Endothelial cell of hepatic sinusoid (primary cell): Measurements from ENCODE around the gene ANKRD44.
"Not testable (repeated sequence)": the region's sequence is repeated elsewhere in the genome, so short reads cannot be mapped to it uniquely, and the experiment has no call there.

ENCODE experiments used
- in situ Hi-C: cut with HindIII; loops from 2 replicates; pipeline ENCODE4 v1.10.0; 2017; ENCODE audit warnings: low sequenced_read_pairs

The ANKRD44 gene

DNA sequence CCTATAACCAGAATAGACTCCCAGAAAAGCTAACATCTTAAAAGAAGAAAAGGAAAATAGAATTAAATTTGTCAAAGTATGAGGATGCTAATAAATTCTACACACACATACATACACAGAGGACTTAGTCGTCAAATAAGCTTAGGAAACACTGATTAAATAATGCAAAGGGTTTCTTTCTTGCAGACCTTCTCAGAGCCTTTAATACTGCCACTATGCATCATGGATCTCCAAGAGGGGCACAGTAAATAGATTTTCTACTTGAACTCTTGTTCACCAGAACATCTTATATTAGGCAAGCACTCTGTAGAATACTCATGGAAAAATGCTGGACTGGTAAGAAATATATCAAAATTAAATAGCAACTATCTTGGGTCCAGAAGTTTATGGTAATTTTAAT, 69.4 kb downstream of the ANKRD44 start:
- in situ Hi-C loops, result no loop called here

DNA sequence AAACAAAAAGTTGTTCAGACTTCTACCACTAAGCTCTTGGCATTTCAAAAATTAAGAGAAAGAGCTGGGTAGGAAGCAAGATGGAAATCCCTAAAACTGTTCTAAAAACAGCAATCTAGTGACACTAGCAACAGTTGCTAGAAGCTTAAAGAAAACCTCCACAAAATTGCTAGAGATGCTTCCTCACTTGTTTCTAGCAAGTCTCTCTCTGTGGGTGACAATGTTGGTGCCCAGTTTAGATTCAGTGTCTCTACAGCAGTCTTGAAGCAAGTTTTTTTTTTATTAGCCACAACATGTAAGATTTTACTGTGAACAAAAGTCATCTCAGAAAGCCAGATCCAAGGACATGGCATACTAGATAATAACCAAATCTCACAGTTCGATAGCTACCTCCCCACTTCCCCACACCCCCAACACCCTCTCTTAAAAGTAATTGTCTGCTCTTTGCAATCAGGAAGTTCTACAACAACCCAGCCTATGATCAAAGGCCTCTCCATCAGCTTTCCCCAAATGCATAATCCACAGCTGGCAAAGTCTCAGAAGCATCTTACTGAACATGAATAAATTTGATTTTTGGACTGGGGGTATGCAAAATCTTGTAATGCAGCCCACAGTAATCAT, 70.0 kb downstream of the ANKRD44 start:
- in situ Hi-C loops, result no loop called here

DNA sequence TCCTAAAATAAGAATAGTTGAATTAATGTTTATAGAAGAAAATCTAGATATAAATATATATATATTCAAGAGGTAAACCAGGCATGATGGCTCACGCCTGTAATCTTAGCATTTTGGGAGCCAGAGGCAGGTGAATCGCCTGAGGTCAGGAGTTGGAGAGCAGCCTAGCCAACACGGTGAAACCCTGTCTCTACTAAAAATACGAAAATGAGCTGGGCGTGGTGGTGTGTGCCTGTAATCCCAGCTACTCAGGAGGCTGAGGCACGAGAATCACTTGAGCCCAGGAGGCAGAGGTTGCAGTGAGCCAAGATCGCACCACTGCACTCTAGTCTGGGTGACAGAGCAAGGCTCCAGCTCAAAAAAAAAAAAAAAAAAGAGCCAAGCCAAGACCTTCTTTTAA, 70.6 kb downstream of the ANKRD44 start:
- in situ Hi-C loops, result not testable (repeated sequence)

DNA sequence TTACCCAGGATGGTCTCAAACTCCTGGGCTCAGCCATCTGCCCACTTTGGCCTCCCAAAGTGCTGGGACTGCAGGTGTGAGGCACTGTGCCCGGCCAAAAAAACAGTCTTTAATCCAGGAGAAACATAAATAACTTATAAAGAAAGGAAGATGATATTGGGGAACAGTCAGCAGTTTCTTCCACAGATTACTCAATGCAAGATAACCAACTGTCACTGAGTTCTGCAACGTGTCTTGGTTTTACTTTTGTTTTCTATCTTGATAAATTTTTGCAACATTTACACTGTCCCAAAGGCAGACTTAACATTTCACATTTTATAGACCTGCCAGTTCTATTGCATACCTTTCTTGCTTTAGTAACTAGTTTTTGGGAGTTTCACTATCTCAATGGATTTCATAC, 71.1 kb downstream of the ANKRD44 start:
- in situ Hi-C loops, result no loop called here

DNA sequence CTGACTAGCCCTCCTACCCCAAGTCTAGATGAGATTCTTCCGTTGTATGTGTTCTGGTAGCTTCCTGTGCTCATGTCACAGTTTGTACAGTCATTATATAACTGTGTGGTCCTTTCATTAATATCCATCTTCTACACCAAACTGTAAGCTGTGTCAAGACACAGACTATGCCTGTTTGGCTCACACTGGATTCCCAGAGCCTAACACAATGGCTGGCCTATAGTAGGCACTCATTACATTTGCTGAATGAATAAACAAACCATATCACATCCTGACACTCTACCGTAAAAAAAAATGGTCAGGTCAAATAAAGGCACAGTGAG, 72.6 kb downstream of the ANKRD44 start:
- in situ Hi-C loops, result no loop called here

DNA sequence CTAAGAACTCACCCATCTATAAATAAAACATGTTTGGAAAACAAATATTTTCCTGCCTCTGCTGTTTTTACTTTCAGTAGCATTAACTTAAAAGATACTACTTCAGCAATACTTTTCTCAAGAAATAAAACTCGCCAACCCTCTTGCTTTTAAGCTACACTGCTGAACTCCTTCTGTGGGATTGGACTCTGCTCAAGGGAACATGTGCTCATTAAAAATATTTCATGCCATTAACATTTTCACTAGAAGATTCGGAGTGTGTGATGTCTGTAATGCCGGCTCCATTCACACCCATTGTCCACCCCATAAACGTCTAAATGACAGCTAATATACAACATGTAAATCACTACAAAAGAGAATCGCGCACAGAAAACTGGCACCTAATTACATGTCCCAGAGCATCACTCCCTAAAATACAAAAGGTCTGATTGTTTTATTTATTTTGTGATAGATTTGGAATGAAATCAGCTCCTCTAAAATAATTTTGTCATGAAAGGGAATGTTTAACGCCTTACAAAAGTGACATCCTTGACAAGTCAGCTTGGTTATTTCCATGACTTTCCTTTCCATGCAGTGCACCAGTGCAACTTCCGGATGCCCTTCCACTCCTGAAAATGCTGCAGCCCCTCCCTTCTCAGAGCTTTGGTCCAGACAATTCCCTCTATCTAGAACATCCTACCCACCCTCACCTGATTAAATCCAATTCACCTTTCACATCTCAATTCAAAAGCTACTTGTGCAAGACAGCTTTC, 73.1 kb downstream of the ANKRD44 start:
- in situ Hi-C loops, result no loop called here

DNA sequence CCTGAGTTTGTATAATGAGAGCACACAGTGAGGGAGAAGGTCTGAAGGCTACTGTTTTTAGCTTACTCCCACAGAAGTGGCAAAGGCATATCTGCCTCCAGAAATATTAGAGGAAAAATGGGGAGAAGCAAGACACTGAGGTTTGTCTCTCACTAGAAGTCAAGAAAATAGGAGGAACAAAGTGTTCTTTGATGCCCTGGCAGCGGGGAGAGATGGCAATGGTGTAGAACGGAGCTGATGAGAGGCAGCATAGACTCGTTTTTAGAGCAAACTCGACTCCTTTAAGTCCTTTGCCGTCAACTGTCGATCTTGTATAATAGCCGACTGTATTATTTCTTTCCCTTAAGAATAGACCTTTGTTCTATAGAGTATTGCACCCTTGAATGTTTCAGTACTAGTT, 73.8 kb downstream of the ANKRD44 start:
- in situ Hi-C loops, result no loop called here

DNA sequence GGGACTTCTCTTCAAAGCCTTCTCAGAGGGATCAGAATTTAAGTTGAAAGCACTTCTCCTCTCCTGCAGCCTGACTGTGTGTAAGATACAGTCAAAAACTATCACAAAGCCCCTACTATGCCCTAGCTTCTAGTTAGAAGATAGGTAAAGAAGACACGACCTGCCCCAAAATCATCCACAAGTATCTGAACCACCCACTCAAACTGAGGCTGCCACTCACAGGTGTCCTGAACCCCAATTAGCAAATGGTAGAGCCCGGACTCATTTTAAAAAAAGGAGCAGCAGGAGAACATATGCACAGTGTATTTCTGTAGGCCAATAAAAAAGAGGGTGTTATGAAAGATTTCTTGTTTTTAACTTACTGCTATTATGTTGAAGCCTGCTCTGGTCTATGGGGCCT, 74.4 kb downstream of the ANKRD44 start:
- in situ Hi-C loops, result no loop called here

DNA sequence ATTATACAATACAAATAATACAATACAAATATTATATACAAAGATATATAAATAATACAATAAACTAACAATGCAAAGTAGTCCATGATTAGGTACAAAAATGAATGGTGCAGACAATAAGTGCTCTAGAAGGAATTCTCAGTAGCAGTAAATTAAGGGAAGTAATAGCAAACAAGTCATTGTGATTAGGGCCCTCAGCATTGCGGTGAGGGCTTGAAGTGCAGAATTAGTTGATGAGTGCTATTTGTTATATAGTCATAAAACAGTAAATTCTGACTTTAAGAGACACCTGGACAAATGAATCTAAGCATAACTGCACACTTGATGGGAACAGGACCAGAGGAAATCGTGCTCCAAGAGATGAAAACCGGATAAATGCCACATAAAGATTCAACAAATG, 74.9 kb downstream of the ANKRD44 start:
- in situ Hi-C loops, result no loop called here

DNA sequence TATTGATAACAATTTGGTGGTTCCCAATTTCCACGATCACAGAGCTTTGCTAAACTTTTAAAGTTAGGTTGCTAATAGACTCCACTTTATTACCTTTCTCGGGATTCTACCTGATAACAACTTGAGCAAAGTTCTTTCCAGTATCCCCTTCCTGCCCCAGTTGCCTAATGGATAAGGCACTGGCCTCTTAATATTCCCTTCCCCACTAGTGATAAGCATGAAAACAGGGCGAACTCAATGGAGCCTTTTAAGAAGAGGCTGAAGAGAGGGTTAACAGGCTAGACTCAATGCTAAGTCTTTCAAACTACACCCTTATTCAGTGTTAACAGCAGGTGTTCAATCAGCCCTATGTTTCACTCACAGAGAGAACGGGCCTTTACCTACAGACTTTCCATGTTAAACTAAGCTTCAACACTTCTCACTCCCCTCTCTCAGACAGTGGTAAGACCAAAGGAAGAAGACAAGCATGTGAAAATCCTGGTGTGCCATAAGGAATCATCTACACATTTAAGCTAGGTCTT, 75.8 kb downstream of the ANKRD44 start:
- in situ Hi-C loops, result no loop called here

DNA sequence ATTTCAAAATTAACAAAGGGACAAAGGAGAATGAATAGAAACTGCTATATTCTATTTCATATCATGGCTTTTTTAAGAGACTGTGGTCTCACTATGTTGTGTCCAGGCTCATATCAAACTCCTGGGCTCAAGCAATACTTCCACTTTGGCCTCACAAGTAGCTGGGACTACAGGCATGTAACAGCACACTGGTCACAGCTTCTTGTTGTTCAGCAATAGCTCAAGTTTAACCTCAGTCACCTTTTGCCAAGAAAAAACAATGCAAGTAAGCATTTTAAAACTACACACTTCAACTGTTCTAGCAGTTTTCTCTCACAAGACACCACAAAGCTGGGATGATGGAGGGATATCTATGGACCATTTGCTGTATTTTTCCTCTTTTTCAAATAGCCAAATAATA, 77.1 kb downstream of the ANKRD44 start:
- in situ Hi-C loops, result no loop called here

DNA sequence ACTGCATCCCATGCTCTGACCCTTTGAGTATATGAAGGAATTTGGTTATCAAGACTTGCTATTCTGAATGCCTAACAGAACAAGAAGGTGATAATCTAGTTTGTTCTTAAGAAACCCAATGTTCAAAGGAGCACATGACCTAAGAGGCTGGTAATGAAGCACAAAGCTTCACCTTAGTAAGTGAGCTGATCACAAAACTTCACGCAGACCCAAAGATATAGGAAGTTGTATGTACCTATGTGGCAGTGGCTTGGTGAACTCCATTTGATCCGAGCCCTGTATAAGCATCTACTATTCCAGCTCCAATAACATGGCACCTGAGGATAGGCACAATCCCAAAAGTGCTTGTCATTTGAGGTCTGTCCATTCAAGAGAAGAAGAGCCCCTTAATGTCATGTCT, 78.6 kb downstream of the ANKRD44 start:
- in situ Hi-C loops, result no loop called here

DNA sequence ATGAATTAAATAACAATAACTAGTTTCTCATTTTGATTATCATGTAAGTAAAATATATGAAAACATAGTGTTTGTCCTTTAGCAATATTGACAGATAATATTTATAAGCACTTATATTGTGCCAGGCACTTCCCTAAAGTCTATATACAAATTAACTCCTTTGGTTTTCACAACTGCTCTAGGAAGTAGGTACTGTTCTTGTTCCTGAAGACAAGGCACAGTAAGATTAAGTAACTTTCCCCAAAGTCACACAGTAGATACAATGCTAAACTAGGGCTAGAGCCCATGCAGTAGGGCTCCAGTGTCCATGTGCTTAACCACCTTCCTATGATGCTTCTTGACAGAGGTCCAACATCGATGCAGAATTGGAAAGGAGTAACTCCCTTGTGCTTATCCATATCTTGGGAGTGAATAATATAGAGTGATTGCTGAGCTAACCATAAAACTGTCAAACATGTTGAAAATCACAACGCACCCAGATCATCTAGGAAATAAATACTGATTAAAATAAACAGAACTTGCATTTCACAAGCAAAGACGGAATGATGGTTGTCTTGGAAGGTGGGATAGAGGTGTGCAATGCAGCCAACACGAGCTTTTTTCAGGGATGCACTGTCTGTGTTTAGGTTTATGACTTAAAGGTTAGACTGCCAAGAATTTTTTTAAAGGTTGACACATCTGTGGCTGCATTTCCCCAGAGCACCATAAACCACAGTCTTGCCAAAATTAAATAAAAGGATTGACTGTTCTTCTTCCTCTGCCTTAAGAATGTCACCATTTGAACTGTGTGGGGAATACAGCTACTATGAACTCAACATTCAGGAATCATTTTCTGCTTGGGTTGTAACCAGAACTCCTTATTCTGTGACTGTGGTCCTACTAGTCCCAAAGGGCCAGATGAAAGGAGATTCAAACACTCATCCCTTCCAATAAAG, 80.8 kb downstream of the ANKRD44 start:
- in situ Hi-C loops, result no loop called here

DNA sequence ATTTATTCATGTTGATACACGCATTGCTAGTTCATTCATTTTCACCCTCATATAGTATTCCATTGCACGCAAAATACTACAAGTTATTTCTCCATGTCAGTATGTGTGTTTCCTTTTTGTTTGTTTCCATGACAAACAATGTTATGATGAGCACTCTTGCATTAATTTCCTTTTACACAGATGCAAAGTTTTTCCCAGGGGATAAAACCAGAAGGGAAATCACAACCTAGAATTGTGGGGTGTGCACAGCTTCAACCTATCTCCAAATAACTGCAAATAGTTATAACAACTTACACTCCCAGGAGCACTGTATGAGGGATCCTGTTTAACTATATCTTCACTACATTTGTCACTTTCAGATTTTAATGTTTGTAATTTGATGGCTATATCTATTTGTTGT, 87.1 kb downstream of the ANKRD44 start:
- in situ Hi-C loops, result no loop called here

DNA sequence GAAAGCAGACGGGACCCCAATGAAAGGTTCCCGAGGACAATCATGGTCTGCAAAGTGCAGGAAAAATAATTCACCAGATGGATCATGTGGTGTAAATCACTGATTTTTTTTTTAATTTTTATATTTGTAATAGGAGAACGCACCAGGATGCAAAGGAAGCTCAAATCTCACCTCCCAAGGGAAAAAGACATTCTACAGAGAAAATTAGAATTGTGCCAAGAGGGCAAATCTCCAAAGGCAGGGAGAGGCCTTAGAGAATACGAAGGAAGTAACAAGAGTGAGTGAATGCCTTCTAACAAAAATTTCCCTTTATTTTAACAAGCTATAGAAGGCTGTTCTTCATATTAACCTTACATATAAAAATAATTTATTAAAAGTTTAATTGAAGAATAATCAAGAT, 90.9 kb downstream of the ANKRD44 start:
- in situ Hi-C loops, result no loop called here

DNA sequence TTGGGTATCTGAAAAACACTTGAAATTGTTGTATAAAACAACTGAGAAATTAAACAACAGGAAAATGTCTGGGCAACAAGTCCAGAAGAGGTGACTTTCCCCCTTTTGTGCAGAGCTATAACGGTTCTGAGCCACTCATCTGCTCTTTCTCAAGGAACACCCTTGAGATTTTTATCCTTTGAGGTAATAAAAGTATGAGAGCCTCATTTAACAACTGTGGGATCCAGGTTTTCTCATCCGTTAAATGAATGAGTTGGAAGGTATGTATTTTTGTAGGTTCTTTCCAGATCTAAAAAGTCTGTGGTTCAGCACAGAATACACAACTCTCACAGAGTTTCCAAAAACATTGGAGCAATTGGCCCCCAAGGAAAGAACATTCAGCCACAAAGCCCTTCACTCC, 93.0 kb downstream of the ANKRD44 start:
- in situ Hi-C loops, result no loop called here

DNA sequence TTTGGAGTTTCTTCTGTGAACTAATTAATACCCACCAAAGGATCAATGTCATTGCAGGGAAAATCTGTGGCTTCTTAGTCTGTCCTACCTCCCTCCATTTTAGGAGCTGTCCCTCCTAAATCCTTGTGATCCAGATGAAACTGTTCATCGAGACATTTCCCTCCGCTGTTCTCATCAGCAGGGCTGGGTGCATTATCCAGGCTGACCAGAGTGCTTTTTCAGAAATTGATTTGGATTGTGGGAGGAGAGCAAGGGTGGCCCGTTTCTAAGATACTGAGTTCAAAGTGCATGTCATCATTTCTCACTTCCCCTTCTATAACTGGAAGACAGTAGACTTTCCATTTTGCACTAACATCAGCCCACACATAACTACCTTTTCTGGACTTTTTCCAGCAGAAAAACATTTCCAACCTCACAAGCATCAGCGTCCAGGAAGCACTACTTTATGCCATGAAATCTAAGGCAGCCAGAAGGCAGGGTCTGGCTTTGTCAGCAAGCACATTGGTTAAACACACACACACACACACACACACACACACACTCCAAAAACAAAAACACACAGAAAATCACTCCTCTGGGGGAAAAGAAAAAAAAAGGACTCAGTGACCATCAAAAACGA, 94.1 kb downstream of the ANKRD44 start:
- in situ Hi-C loops, result no loop called here

DNA sequence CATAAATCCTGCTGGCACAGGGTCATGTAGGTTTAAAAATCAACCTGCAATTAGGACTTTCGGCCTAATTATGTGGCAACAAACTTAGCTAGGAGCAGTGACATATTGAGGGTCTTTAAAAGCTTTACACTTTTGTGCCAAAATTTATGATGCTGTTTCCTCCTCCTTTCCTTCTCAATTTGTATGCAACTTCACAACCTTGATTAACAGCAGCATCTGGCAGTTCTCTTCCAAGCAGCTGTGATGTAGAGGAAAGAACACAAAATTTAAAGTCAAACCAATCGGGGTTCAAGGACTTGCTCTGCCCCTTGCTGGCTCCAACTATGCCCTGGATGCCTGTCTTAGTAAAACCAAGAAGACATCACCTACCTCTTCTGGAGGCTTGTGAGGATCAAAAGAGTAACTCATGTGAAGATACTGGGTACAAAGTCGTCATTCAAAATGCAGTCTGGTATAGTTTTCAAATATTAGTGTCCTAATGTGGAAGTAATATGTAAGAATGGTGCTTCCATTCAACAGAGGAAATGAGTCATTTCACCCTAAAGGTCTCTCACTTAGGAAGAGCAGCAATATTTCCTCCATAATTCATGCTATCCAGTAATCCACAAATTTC, 94.7 kb downstream of the ANKRD44 start:
- in situ Hi-C loops, result no loop called here

DNA sequence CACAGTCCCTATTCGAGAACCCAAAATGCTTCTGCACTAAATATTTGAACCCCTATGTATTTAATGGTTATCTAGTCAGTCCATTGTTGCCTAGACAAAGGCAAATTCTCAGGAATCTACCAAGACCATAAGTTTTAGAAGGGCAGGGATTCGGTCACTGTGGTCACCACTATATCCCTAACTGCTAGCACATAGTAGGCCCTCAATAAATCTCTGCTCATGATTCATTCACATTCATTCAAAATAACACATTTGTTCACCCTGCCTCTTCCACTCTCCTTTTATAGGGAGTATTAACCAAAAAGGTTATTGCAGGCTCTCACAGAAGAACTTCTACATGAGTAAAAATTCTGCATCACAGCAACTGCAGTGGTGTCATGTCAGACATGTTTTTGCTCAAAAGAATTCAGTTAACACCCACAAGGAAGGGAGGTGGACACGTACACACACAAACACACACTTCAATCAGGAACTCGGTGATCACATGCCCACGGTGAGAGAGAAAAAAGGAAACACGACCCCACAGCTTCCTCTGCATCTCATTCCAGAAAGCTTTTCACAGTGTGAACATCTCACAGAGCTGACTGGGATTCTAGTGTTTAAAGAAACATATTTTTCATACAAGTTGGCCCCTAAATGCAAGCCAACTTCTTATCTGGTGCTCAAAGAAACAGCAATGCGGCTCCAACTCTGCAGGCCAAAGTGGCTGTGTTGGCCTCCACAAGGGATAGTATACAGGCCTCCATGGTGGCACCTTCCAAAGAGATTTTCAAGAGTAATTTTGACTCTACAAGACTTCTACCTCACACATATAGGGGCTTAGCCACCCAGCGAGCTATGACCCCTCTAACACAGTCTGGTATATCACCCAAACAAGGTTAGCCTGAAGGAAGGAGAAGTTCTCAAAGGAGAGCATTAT, 98.0 kb downstream of the ANKRD44 start:
- in situ Hi-C loops, result loop anchor here (5.0 kb wide), 1 partner anchor 85 kb away; no protein-coding TSS in a partner anchor
